Activated CD4-positive, alpha-beta T cell treated with anti-CD3 and anti-CD28 coated beads, Interleukin-2, amount 10 ng/mL, durations not matched to agents 7 days and 5 days (primary cell): ENCODE measurements around the gene ANAPC15. TPM values are rescaled to one million over a fixed set of nuclear protein-coding genes. Genes with fewer than 3 reads are reported as not detected.
A peak's percentile ranks its signal among the peaks of the same experiment; 100 is the strongest.

Experiments
- CTCF ChIA-PET: fragments of 350-600 bp; sonication (Branson Sonifier 250); formaldehyde crosslinking; loops from one replicate; lab custom pipeline; 2021; ENCODE audit warnings: antibody characterized with exemption; lab: Charles Lee
- POLR2A ChIA-PET: fragments of 350-600 bp; sonication (Branson Sonifier 250); formaldehyde crosslinking; loops from one replicate; lab custom pipeline; 2021; ENCODE audit warnings: antibody characterized with exemption; lab: Charles Lee
- DNase-seq: peaks from one replicate; pipeline ENCODE4 v3.0.0-alpha.2; 2020
- H3K27ac Mint-ChIP-seq: one replicate; pipeline ENCODE4 v1.8.0; 2021; ENCODE audit warnings: mild to moderate bottlenecking, moderate library complexity, mixed read lengths
- H3K27me3 Mint-ChIP-seq: one replicate; pipeline ENCODE4 v1.8.0; 2021; ENCODE audit warnings: mixed read lengths
- H3K36me3 Mint-ChIP-seq: one replicate; pipeline ENCODE4 v1.8.0; 2021; ENCODE audit warnings: low read depth, mixed read lengths
- H3K4me1 Mint-ChIP-seq: one replicate; pipeline ENCODE4 v1.8.0; 2021; ENCODE audit warnings: mixed read lengths
- H3K4me3 Mint-ChIP-seq: one replicate; pipeline ENCODE4 v1.8.0; 2021; ENCODE audit warnings: mild to moderate bottlenecking, moderate library complexity, mixed read lengths
- H3K9me3 Mint-ChIP-seq: one replicate; pipeline ENCODE4 v1.8.0; 2021; ENCODE audit warnings: mixed read lengths
- microRNA-seq: library from miRNA; unstranded; fragments of <30 nt; microRNA quantifications from one replicate; pipeline ENCODE4 v1.2.0, GENCODE V29; 2021; ENCODE audit warnings: borderline microRNAs expressed, borderline replicate concordance
- total RNA-seq, 2 experiments: library from RNA; stranded (reverse); gene quantifications; one replicate each; pipeline ENCODE4 v1.2.3, GENCODE V29; 2021

ANAPC15 gene
- total RNA-seq, 2 experiments from 2014 or later = 74.5 to 79.6 TPM

DNA sequence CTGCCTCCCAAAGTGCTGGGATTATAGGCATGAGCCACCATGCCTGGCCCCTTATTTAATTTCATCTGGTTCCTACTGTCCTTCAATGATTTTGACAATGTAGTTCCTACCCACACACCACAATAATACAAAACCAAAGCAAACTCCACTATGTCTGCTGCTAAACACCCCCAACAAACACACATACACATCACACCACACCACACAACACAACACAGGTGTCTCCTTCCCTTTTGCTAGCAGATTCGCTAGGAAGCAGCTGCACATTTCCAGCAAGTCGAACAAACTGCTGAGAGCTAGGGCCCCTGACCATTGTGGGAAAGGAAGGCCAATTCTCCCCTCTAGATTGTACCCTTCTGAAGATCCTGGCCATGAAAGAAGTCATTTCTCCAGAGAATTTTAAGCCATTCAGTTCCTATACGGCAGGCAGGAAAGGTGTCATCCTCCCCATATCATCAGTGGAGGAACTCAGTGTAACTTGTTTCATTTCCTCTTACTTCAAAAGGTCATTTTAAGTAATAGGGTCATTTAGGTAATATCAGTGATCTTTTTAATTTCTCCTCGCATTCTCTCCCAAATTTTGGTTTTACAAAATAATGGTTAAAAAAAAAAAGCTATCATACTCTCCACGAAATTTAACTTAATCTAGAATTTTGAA is 50.6 kb downstream of the ANAPC15 start:
- POLR2A ChIA-PET = no interaction called here
- DNase-seq = no peak
- Mint-ChIP-seq H3K27me3 (no peaks in the 10 kb centered on the region), H3K9me3 (no peaks in the 10 kb centered on the region), H3K27ac (peak overlapping the region; percentile 4), H3K36me3 (peaks cover 21% of the 10 kb centered on the region), H3K4me1 (peaks cover 5% of the 10 kb centered on the region), H3K4me3 (no peak overlapping the region)
- CTCF ChIA-PET = interaction anchor here (0.5 to 1.5 kb wide), 2 partner anchors 71 to 82 kb away, joined by 3 read pairs; no protein-coding TSS in a partner anchor

Small RNA genes lying within 50 kb of the gene (microRNA-seq; reads per million reads assigned to microRNA genes)
- 0.84 reads per million for gene MIR3165

Other genes with a start within 250 kb of the ANAPC15 start
- not detected for gene DEFB131B, start 234.2 kb downstream of the ANAPC15 start, total RNA-seq
- 10 to 100 TPM; 15.5 to 18.7 TPM for gene XNDC1N, start 184.1 kb downstream of the ANAPC15 start, total RNA-seq
- gene RNF121, start 183.6 kb downstream of the ANAPC15 start, total RNA-seq = 10 to 100 TPM; 23.8 to 26.4 TPM
- gene IL18BP, start 113.8 kb downstream of the ANAPC15 start, total RNA-seq = 10 to 100 TPM; 15.3 to 16.5 TPM
- gene NUMA1, start 32.2 kb downstream of the ANAPC15 start, total RNA-seq = 100 to 1,000 TPM; 217 to 227 TPM
- gene LRRC51, start 31.8 kb downstream of the ANAPC15 start, total RNA-seq = 1 to 10 TPM; 9.3 to 9.5 TPM
- gene LAMTOR1, start 9.4 kb downstream of the ANAPC15 start, total RNA-seq = 10 to 100 TPM; 68.1 to 70.4 TPM
- gene TOMT, start 6.8 kb downstream of the ANAPC15 start, total RNA-seq = not detected
- gene FOLR3, start 23.0 kb upstream of the ANAPC15 start, total RNA-seq = not detected
- gene FOLR1, start 79.4 kb upstream of the ANAPC15 start, total RNA-seq = not detected
- gene FOLR2, start 104.1 kb upstream of the ANAPC15 start, total RNA-seq = not detected
- gene INPPL1, start 112.1 kb upstream of the ANAPC15 start, total RNA-seq = 100 to 1,000 TPM; 112 to 122 TPM
- not detected for gene PHOX2A, start 131.5 kb upstream of the ANAPC15 start, total RNA-seq